Islet precursor cell (in vitro differentiated cells): ENCODE results near the gene COX14.
"Not testable (repeated sequence)": the region's sequence is repeated elsewhere in the genome, so short reads cannot be mapped to it uniquely, and the experiment has no call there.

ENCODE experiments used
- DNase-seq: peaks from one replicate; pipeline ENCODE4 v3.0.0-alpha.2; 2018

Gene COX14

DNA sequence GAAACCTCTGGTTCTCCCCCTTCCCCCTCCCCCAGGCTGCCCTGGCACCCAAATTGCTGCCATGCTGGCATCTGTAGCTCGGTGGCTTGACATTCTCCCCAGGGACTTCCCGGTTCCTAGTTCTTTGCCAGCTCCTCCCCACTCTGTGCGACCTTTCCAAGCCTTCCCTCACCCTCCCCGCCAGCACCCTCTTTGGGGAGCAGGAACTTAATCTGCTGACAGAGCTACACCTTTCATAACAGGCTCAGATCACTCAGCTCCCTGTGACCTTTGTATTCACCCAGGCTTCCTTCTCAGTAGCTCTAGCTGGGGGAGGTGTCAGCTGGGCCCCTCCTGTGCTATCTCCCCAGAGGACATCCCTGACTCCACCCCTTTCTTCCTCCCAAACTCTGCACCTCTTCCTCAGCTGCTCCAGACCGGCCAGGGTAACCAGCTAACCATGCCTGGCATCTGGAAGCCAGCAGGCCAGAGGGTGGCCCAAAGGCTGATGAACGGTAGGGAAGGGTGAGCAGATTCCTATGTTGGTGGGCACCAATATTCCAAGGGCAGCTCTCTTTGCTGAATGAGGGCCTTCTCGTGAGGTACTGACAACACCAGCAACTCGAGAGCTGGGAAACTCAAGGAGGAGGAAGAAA, 1.8 kb upstream of the COX14 start:
- DNase-seq: no peak

DNA sequence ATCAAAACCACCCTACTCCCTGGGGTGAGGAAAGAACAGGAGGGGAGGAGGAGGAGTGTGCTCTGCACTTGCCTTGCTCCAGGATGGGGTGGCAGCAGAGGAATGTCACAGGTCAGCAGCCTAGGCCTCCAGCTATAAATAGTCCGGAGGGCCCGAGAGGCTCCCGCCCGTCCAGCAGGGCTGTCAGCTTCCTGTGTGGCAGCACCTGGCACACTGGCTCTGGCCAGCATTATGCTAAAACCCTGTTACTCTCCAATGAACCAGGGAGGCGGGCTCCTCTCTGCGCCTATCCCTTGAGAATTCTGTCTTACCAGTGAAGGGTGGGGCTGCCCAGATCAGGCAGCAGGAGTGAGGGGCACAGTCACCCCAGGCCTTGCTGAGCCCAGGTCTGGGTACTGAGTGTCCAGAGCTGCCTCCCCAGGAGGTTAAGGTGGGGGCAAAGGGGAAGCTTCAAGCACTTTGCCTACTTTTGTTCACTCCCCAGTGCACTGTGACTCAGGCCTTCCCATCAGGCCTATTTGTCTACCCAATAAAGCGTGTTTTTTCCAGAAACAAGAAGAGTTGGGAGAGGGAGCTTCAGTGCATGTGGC, 1.2 kb upstream of the COX14 start:
- DNase-seq: peak; percentile 88

DNA sequence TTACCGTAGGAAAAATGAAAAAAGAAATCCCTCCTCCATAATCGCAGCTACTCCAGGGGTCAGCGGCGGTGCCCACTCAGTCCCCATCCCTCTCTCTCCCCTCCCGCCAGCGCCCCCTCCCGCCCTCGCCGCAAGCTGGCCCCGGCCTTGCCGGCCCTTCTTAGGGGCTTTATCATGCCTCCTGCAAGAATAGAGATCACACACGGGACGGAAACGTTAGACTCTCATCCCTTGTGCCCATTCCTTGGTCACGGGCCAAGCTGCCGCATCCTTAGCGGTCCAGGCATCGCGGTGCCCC, 692 bp upstream of the COX14 start:
- DNase-seq: no peak

DNA sequence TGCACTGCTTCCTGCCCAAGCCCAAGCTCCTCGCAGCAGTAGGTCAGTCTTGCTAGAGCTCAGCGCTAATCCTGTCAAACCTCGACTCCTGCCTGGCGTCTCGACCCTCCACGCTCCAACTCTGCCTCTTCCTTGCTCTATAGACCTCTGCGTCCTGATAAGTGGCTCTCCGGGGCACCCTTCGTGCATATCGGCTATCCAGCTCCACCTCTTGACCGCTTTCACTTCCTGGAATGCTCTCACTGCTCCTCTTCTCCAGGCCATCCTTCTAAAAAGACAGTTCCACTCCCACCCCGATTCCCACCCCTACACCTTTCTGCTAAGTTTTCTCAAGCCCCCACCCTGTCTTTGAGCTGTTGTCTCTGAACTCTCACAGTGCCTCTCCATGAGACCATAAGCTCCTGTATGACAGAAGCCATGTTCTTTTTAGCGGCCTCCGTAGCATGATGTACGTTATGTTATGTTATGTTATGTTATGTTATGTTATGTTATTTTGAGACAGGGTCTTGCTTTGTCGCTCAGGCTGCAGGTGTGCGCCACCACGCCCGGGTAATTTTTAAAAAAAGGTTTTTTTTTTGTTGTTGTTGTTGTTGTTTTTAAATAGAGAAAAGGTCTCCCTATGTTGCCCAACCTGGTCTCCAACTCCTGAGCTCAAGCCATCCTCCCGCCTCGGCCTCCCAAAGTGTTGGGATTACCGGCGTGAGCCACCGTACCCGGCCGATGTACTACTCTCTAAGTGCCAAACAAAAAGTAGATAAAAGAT, 601 bp downstream of the COX14 start:
- DNase-seq: no peak

GRCh38 chr12:50117057-50117622, 5.1 kb downstream of the COX14 start:
- no peak for DNase-seq

- DNase-seq: peak; percentile 40
Measured at GRCh38 chr12:50119387-50119786, 7.4 kb downstream of the COX14 start.

DNA sequence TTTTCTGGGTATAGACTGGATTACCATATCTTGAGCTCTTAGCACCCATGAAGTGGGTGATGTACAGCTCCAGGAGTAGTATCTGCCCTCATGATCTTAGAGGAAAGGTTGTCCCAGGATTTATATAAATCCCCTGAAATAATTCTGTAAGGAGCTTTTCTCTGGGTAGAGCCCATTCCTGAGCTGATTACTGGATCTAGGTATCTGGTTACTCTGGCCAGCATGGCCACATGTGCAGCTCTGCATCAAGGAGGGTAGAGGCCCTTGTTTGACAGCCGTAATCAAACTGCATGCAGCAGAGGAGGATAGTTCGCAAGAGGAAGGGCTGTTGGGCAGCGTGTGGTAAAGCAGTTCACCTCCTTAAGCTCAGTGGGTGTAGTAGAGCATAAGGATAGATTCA, 8.5 kb downstream of the COX14 start:
- DNase-seq: peak; percentile 47

DNA sequence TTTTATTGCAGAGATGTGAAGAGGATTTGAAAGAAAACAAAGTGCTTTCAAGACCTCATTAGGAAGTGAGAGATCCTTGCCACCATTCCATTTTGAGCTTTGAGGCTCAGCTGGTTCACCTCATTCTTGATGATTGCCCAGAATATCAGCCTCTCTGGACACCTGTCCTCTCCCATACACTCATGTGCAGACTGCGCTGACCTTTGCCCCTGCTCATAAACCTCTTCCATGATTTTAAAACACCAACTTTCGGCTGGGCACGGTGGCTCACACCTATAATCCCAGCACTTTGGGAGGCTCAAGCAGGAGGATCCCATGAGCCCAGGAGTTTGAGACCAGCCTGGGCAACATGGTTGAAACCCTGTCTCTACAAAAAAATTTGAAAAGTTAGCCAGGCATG, 8.9 kb downstream of the COX14 start:
- DNase-seq: peak; percentile 35

GRCh38 chr12:50121641-50122040, 9.6 kb downstream of the COX14 start:
- DNase-seq: peak; percentile 35

GRCh38 chr12:50123203-50123602, 11.2 kb downstream of the COX14 start:
- no peak for DNase-seq

GRCh38 chr12:50127546-50127945, 15.5 kb downstream of the COX14 start:
- peak; percentile 39 for DNase-seq

GRCh38 chr12:50129290-50129689, 17.3 kb downstream of the COX14 start:
- DNase-seq: no peak

GRCh38 chr12:50132505-50133135, 20.6 kb downstream of the COX14 start:
- peak; percentile 47 for DNase-seq

DNA sequence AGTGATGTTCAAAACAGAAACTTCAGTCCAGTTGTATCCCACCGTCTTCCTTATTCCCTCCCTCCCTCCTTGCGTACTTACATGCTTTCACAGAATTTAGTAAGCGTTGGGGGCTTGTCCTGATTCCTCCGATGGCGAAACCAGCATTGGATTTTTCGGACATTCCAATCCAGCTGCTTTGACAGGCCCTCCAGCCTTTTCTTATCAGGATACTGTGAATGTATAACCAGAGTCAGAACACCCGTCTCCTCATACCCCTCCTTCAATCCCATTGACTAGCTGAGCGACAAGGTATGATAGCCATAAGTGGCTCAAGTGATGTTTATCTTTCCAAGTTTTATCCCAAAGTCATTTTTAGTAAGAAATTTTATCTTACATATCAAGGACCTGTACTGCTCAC, 31.0 kb downstream of the COX14 start:
- DNase-seq: no peak

DNA sequence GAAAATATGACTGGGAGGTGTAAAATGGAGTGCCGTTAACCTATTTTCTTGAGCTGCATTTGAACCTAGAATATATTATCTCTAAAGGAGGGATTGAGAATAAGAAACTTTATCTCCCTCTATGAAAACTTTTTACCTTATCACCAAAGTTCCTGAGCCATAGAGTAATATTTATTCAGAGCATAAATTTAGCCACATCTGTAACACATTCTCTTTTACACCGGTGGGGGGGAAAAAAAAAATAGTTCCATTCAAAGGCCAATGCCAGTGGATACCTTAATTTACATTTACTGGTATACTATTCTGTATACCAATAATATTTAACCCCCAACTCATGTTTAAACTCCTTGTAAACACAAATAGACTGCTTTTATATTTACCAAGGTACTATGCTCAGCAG, 33.4 kb downstream of the COX14 start:
- no peak for DNase-seq

DNA sequence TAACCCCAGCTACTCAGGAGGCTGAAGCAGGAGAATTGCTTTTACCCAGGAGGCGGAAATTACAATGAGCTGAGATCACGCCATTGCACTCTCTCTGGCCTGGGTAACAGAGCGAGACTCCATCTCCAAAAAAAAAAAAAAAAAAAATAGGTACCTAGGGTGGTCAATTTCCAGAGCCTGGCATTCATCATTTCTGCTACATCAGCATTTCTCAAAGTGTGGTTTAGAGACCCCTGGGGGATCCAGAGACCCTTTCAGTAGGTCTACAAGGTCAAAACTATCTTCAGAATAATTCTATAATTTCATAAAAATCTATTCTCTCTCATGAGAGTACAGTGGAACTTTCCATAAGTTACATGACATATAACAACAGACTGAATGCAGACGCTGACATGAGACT, 35.2 kb downstream of the COX14 start:
- DNase-seq: no peak

DNA sequence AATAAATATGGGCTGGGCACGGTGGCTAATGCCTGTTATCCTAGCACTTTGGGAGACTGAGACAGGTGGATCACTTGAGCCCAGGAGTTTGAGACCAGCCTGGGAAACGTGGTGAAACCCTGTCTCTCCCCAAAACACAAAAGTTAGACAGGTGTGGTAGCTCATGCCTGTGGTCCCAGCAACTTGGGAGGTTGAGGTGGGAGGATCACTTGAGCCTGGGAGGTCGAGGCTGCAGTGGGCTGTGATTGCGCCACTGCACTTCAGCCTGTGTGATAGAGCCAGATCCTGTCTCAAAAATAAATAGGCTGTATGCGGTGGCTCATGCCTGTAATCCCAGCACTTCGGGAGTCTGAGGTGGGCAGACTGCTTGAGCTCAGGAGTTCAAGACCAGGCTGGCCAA, 36.0 kb downstream of the COX14 start:
- DNase-seq: not testable (repeated sequence)

DNA sequence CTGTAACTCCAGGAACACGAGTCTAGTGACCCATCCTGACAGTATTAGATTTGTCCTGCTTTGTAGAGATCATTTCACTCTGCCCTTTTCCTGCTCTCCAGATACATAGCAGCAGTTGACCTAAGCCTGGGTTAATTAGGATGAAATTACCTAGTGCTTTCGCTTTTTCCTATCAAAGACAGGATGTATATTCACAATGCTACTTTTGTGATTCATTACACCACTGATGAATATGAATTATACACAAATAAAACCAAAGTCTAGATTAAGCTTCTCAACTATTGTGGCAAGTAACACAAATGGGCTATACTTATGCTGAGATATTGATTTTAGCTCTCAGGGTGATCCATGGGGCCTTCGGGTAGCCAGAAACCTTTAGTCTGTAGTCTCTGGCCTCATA, 37.3 kb downstream of the COX14 start:
- DNase-seq: no peak

DNA sequence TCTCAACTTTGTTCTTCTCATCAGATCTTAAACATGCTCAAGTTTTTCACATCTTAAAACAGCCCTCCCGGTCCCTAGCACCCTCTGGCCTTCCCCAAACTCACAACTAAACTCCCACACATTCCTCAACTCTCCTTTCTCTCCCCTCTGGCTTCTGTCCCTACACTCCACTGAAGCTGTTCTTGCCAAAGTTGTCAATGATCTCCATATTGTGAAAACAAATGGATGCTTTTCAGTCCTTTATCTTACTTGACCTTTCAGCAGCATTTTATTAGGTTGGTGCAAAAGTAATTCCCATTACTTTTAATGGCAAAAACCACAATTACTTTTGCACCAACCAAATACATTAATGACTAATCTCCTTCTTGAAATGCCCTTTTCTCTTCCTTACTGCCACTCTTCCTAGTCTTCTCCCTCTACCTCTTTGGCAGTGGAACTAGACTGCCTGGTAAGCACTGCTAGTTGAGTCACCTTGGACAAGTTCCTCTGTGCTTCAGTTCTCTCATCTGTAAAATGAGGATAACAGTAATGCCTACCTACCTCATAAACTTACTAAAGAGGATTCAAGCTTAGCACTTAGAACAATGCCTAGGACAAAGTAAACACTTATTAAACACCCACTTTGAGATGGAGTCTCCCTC, 39.1 kb downstream of the COX14 start:
- DNase-seq: no peak

GRCh38 chr12:50154947-50155346, 42.9 kb downstream of the COX14 start:
- not testable (repeated sequence) for DNase-seq

GRCh38 chr12:50156641-50157040, 44.6 kb downstream of the COX14 start:
- no peak for DNase-seq

DNA sequence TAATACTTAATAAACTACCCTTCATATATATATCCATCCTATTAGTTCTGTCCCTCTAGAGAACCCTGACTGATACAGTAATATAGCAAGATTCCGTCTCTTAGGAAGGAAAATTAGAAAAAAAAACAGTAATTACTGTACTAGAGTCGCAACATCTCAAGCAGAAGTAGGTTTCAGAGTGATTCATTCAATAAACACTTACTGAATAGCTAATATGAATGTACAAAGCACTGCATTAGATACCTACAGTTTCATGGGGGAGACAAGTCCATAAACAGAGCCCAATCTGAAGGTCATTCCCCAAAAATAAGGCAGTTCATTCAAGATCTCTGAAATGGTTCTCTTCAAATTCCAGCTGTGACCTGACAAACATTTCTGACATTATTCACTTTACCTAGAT, 45.2 kb downstream of the COX14 start:
- no peak for DNase-seq

- no peak for DNase-seq
Measured at GRCh38 chr12:50160643-50161042, 48.6 kb downstream of the COX14 start.
